GM18907 (cell line): ENCODE measurements around the gene SERPINB10.

Experiments used
- ATAC-seq: cut with Tn5 transposase; IDR thresholded peaks from one replicate; pipeline ENCODE4 v1.9.1; 2021; ENCODE audit warnings: mild to moderate bottlenecking, moderate library complexity; ENCODE audit not compliant: unreplicated experiment

SERPINB10 gene

GRCh38 chr18:63979409-63979920 is 71.7 kb downstream of the SERPINB10 start:
- ATAC-seq = peak; percentile 75

- no peak for ATAC-seq
Observed at GRCh38 chr18:63980027-63980426, 72.3 kb downstream of the SERPINB10 start.

- no peak for ATAC-seq
Observed at GRCh38 chr18:63980896-63981460, 73.2 kb downstream of the SERPINB10 start.

GRCh38 chr18:63981719-63982118 is 74.0 kb downstream of the SERPINB10 start:
- ATAC-seq = no peak

GRCh38 chr18:63982361-63982760 is 74.6 kb downstream of the SERPINB10 start:
- ATAC-seq = no peak
